ENCODE measurements around the gene SPART.

SPART gene

DNA sequence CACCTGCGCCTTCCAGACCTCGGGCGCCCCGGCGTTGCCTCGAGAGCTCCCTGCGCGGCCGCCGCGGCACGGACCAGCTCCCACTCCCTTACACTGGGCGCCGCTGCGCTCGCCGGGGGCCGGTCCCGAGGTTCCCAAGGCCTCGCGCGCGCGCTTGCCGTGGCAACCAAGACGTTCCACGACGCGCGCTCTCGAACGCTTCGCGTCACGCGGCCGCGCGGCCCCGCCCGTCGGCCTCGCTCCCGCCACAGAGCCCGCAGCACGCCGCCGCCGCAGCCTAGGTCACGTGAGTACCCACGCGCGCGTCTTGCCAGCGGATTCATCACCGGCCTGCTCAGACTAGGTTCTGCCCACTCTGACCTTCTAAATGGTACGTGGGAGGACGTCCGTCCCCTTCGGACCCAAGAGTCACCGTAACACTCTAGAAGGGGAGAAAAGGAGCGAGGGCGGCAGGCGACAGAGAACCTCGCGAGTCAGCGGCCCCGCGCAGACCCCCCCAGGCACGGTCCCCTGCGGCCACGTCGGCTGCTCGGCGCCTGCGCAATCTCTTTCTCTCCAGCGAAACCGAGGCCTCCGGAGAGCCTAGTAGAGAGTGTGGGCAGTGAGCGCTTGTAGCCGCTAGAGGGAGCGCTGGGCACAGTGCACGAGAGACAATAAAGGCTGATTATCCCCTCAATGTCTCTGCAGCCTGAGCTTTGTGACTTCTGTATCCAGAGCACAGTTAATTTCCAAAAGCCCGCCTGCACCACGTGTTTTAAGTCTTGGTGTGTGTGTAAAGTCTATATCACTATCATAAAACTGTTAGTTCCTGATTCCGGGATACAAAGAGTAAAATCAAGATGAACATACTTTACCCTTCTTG is at the start of gene SPART:
Gene SPART (minus strand): TSS at position 173 of the 862 bp plus-strand sequence. CDS start 10,564 bp downstream, outside the sequence.
- peak; percentile 92 for DNase-seq

DNA sequence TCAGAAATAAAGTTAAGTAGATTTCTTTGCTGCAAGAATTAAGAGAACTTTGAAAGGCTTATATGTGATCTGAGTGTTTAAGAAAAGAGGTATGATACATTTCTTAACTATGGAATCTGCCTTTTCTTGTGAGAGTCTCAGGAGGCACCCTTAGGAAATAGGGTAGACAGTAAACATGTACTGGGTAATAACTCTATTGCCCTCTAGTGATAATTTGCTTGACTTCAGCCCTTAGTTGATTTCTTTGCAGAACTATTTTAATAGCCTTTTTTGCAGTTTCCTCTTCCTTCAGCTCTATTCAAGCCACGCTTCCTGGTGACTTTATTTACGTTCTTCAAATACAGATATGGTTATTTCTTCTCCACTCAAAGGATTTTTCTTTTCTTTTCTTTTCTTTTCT is 49.1 kb upstream of the SPART start:
- DNase-seq, result peak; percentile 4

GRCh38 chr13:36385489-36385888 is 39.3 kb upstream of the SPART start:
- DNase-seq, result no peak

- peak; percentile 7 for DNase-seq
These were observed 35.8 kb upstream of the SPART start for GRCh38 chr13:36382030-36382429.

DNA sequence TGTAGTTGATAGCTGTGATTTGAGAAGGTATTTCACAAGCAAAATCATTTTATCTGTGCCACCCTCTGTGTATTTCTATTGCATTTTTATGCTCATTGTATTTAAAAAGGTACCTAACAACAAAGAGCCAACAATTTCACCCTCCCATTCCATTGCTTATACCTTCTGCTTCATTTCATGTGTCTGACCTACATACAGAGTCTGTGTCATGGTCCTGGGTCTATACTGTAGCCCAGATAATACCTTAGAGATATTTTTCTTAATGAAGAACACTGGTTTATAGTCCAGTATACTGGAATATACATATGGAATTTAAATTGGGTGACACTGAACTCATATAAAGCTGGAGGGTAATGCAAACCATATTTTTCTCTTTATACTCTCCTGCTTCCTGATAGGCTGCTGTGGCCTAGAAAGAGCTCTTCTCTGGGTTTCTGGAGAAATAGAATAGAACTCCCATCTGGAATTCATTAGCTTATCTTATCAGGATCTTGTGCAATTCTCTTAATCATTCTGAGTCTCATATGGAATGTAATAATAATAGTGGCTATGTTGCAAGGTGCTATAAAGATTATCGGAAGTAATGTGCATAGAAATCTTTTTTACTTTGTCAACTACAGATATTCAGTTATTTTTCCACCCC is 31.8 kb upstream of the SPART start:
- no peak for DNase-seq

DNA sequence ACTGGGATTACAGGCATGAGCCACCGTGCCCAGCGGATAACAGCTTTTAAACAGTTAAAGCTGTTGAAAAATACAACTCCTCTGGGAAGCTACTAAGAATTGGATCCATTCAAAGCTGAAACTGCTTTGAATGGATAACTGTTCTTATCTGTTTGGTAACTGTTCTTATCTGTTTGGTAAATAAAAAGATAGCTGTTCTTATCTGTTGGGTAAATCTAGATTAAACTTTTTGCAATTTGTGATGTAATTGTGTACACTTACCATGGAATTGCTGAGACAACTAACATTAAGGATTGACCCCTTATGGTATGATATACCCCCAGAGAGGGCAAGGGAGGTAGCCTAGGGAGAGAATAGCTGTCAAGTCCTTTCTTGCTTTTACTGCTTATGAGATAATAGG is 27.9 kb upstream of the SPART start:
- DNase-seq, result no peak

- DNase-seq, result no peak
These were observed 25.0 kb upstream of the SPART start for GRCh38 chr13:36371185-36371584.

- no peak for DNase-seq
These were observed 23.9 kb upstream of the SPART start for GRCh38 chr13:36370108-36370429.

DNA sequence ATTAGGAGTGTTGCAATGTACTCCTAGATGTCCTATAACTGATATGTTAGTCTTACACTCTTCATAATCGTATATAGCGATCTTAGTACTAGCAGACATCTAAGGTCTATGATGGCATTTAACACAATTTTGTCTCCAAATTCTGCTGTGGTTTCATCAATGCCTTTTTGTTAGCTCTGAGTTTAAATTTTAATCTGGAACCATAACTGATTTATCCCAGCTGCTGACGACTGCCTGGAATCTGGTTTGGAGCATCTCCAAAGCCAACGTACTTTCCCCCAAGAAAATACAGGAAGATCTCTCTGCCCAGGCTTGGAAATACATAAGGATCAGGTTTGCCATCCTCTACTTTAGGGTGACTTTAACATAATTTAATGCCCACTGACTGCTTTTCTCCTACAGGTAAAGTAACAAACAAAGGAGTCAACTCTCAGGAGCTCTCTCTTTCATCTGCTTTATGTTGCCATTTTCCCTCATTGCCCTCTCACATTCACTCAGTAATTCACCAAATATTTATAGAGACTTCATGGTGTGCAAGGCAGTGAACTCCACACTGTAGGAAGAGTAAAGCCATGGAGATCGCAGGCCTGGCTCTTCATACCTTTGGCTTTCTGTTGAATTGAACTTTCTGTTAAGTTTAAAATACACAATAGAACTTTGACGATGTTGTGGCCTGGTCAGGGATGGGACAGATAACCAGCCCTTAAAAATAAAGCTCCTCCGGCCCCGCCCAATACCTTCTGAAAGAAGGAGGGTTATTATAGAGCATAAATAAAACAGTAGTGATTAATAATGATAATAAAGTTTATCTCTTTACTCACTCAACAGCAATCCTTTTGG is 23.3 kb upstream of the SPART start:
- DNase-seq, result no peak

GRCh38 chr13:36366031-36366430 is 19.8 kb upstream of the SPART start:
- DNase-seq, result no peak

- DNase-seq, result no peak
These were observed 17.2 kb upstream of the SPART start for GRCh38 chr13:36363366-36363863.

- no peak for DNase-seq
These were observed 16.7 kb upstream of the SPART start for GRCh38 chr13:36362914-36363313.

DNA sequence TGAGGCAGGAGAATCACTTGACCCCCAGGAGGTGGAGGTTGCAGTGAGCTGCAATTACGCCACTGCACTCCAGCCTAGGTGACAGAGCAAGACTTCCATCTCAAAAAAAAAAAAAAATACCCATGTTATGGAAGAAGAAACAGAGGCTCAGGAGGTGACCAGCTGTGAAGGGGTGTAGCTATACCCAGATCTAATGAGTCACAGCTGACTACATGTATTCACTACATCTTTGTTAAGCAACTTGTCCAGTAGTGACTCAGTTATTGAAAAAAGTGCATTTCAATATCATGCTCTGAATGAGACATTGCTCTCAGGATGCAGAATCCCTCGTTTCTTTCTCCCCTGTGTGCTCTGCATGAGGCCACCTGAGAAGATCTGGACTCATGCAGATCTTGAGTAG is 16.1 kb upstream of the SPART start:
- peak; percentile 12 for DNase-seq

- DNase-seq, result no peak
These were observed 14.7 kb upstream of the SPART start for GRCh38 chr13:36360903-36361302.

- DNase-seq, result no peak
These were observed 13.2 kb upstream of the SPART start for GRCh38 chr13:36359301-36359950.

GRCh38 chr13:36358175-36358718 is 12.1 kb upstream of the SPART start:
- DNase-seq, result no peak

GRCh38 chr13:36357692-36358091 is 11.5 kb upstream of the SPART start:
- DNase-seq, result no peak

GRCh38 chr13:36357231-36357630 is 11.0 kb upstream of the SPART start:
- DNase-seq, result no peak

DNA sequence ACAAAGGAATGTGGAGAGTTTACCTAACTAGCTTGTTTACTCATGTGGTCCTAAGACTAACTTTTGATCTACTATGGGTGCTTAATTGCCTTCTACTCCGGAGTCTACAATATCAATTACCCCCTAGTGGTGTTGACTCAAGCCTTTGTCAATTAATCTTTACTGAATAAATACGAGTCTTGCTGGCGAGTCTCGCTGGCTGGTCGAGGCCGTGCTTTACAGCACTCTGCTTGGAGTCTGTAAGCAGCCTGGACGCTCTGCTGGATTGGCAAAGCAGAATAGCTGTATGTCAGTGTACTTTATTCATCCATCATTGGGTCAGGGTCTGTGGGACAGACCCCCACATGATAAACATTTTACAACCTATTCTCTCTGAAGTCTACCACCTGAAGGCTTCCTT is 9.9 kb upstream of the SPART start:
- DNase-seq, result no peak

GRCh38 chr13:36355632-36356031 is 9.4 kb upstream of the SPART start:
- no peak for DNase-seq

DNA sequence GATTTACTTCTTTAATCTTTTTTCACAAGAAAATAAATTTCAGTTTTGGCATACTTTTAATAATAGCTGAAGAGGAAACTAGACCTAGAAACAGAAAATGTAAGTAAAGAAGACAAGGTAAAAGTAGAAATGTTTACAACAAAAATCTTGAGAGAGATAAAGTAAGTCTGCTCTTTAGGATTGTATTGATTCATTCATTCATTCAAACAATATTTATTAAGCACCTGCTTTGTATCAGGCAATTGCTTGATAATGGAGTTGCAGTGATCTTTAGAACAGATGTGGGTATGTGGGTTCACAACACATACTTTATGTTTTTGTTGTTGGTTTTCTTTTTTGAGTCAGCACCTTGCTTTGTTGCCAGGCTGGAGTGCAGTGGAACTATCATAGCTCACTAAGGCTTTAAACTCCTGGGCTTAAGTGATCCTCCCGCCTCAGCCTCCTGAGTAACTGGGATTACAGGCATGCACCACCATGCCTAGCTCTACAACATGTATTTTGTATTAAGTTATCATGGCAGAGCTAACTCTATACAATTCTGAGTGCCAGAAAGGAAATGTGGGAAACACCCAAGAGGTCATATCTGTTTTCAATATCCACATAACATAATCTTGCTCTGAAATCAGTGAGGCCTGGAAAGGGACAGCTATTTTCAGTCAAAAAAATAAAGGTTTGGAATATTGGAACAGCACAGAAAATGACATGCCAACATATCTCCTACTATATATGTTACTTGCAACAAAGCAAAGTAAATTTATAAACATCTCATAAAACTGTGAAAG is 8.8 kb upstream of the SPART start:
- no peak for DNase-seq

GRCh38 chr13:36353001-36353400 is 6.8 kb upstream of the SPART start:
- DNase-seq, result no peak

Measured in activated CD4-positive, alpha-beta T cell treated with anti-CD3 and anti-CD28 coated beads, Interleukin-10, Interleukin-2, amounts not matched to agents 100 ng/mL and 50 ng/mL, durations not matched to agents 16 hours and 8 hours (primary cell).